Measurements from ENCODE around the gene FRMPD1.
"Not testable (repeated sequence)": the region's sequence is repeated elsewhere in the genome, so short reads cannot be mapped to it uniquely, and the experiment has no call there.

FRMPD1 gene

GRCh38 chr9:37732952-37733351, 82.2 kb downstream of the FRMPD1 start:
- DNase-seq (ENCODE audit: low read depth in 2 of 2) = no peak

DNA sequence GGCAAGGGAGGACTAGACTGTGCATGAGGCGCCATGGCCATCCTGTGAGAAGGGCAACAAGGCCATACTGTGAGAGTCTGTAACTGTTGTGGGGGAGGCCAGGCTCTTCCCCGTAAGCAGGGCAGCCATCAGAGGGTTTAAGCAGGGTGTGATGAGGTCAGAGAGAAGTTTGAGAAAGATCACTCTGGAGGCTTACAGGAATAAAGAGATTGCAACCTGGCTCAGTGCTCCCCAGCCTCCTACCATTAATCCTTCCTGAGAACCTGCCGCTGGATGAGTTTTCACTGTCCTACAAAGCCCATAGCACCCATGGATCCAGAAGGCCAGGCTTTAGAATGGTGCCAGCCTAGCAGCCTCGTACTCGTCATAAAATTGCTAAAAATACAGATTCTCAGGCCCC, 88.5 kb downstream of the FRMPD1 start:
- no peak for DNase-seq (ENCODE audit: low read depth in 2 of 2)

DNA sequence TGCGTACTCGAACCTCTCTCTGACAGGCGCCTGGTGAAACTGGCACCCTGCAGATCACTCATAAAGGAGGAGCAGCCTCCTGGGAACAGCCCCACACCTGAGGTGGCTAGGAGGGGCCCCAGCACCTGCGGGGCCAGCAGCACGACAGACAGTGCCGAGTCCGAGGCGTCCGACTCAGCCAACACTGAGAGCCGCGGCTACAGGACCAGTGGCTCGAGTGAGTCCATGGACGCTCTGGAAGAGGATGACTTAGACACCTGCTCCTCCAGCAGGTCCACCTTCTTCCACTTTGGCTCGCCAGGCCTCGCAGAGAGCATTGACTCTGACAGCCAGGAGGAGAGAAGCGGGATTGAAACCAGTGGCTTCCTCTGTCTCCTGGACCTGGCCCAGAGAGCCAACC, 89.4 kb downstream of the FRMPD1 start:
- DNase-seq (ENCODE audit: low read depth in 2 of 2) = no peak

- DNase-seq (ENCODE audit: low read depth in 2 of 2) = no peak
Measured at GRCh38 chr9:37740631-37741328, 90.0 kb downstream of the FRMPD1 start.

GRCh38 chr9:37745970-37746369, 95.2 kb downstream of the FRMPD1 start:
- DNase-seq (ENCODE audit: low read depth in 2 of 2) = no peak

DNA sequence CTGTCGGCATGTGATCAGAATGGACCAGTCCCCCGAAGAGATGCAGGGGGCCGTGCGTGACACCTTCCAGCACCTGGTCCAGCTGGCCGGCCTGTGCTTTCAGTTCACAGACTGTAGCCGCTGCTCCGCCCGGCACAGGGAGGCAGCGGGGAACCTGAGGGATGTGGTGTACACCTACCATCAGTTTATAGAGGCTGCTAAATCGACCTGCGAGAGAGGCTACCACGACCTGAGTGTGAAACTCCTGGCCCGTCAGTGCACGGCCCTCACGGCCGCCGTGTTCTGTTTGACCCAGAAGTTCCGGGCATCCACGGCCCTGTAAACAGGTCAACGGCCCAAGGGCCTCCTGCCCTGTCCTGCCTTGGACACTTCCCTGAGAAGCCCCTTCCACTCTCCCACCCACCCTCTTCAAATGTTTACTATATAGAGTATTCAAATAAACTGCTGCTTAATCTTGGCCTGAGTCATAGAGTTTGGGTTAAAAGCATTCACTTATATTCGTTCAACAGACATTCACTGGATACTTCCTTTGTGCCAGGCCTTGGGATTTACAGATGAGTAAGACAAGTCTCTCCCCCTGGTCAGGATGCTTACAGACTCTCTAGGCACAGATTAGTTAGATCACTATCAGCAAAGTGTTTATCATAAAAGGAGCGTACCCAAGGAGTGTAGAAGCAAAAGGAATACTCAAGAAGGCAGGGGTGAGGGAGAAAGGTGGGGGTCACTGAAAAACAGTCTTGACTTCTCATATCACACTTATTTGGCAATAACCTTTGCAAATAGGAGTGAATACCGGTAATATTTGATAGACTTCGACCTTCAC, 95.9 kb downstream of the FRMPD1 start:
- DNase-seq (ENCODE audit: low read depth in 2 of 2) = no peak

GRCh38 chr9:37747271-37747753, 96.6 kb downstream of the FRMPD1 start:
- no peak for DNase-seq (ENCODE audit: low read depth in 2 of 2)

GRCh38 chr9:37749129-37749528, 98.4 kb downstream of the FRMPD1 start:
- no peak for DNase-seq (ENCODE audit: low read depth in 2 of 2)

- DNase-seq (ENCODE audit: low read depth in 2 of 2) = no peak
Measured at GRCh38 chr9:37751186-37751585, 100.4 kb downstream of the FRMPD1 start.

GRCh38 chr9:37751704-37752103, 101.0 kb downstream of the FRMPD1 start:
- DNase-seq (ENCODE audit: low read depth in 2 of 2) = not testable (repeated sequence)

DNA sequence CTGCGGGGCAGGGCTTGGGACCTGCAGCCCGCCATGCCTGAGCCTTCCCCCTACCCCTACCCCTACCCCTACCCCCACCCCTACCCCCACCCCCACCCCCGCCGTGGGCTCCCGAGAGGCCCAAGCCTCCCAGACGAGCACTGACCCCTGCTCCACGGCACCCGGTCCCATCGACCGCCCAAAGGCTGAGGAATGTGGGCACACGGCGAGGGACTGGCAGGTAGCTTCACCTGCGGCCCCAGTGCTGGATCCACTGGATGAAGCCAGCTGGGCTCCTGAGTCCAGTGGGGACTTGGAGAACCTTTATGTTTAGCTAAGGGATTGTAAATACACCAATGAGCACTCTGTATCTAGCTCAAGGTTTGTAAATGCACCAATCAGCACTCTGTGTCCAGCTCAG, 101.4 kb downstream of the FRMPD1 start:
- DNase-seq (ENCODE audit: low read depth in 2 of 2) = not testable (repeated sequence)

GRCh38 chr9:37752642-37753488, 102.1 kb downstream of the FRMPD1 start:
- no peak for DNase-seq (ENCODE audit: low read depth in 2 of 2)

DNA sequence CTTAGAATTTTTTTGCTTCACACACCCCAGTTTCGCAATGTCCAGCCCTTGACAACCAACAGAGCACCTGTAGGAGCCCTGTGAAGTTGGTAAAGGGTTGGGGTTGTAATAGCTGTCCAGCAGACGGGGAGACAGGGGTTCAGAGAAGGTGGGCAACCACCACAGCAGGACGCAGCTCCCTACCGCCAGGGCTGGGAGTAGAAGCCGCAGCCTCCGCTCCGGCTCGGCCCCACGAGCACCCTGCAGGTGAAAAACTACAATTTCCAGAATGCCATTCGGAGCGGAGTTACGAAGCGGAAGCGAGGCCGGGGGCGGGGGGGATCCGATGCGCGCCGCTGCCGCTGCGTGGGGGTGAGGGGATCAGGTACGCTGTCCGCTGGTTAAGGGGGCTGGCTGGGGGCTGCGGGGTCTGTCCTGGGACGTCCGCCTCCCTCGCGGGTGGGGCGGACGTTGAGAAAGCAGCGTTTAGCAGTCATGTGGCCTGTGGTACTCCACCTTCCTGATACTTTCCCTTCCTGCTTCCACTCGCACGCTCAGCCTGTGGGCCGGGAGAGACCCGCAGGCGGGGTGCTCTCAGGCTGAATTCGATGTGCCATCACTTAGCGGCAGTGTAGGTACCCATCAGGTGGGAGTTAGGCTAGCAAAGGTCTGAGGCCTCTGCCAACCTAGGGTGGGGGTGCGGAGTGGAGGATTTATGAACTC, 102.9 kb downstream of the FRMPD1 start, which contains the start of gene TRMT10B:
TRMT10B (plus strand) TSS at position 317 of the 702 bp plus-strand sequence. CDS start 8,127 bp downstream, outside the sequence.
- DNase-seq (ENCODE audit: low read depth in 2 of 2) = peak; percentile 54 to 61

DNA sequence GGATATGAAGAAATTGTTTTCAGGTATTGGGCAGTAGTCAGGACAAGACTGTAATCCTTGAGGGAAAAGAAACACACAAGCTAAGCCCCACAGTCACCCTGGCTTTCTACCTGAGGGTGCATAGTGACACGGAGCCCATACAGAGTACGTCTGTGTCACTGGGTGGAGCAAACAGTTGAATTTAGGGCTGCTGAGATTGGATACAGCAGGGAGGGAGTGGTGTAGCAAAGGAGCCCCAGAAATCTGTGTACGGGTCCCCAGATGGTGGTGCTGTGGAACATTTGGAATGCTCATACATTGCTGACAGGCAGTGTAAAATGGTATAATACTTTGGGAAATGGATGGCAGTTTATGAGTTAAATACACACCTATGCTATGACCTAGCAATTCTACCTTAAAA, 108.0 kb downstream of the FRMPD1 start:
- DNase-seq (ENCODE audit: low read depth in 2 of 2) = no peak

GRCh38 chr9:37760416-37761161, 109.8 kb downstream of the FRMPD1 start:
- no peak for DNase-seq (ENCODE audit: low read depth in 2 of 2)

- DNase-seq (ENCODE audit: low read depth in 2 of 2) = no peak
Measured at GRCh38 chr9:37761511-37761910, 110.8 kb downstream of the FRMPD1 start.

DNA sequence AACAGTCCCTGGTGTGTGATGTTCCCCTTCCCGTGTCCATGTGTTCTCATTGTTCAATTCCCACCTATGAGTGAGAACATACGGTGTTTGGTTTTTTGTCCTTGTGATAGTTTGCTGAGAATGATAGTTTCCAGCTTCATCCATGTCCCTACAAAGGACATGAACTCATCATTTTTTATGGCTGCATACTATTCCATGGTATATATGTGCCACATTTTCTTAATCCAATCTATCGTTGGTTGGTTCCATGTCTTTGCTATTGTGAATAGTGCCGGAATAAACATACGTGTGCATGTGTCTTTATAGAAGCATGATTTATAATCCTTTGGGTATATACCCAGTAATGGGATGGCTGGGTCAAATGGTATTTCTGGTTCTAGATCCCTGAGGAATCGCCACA, 114.5 kb downstream of the FRMPD1 start:
- not testable (repeated sequence) for DNase-seq (ENCODE audit: low read depth in 2 of 2)

GRCh38 chr9:37769306-37769705, 118.6 kb downstream of the FRMPD1 start:
- no peak for DNase-seq (ENCODE audit: low read depth in 2 of 2)

DNA sequence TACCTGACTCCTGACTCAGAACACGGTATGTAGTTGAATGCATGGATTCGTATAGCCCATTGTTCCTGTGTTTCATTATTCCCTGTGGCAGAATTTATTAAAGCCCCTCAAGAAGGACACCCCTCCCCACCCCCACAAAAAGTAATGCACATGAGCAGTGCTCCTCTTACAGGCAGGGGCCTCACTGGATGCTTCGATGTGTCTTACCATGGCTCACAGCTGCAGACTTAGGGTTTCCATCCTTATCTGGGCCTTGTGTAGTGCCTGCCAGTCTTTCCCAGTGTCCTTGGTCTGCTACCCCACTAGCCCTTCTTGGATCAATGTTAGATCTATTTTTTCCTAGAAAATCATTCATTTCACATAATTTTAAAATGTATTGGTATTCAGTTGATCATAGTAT, 119.2 kb downstream of the FRMPD1 start:
- no peak for DNase-seq (ENCODE audit: low read depth in 2 of 2)

GRCh38 chr9:37775216-37775919, 124.6 kb downstream of the FRMPD1 start:
- DNase-seq (ENCODE audit: low read depth in 2 of 2) = no peak

All from stimulated activated CD8-positive, alpha-beta memory T cell treated with anti-CD3 and anti-CD28 coated beads, Interleukin-15, amount 100 ng/mL, for 4 hours (primary cell).